HG02588 (cell line): ENCODE data around the gene RANBP6.
"Not testable (repeated sequence)": the region's sequence is repeated elsewhere in the genome, so short reads cannot be mapped to it uniquely, and the experiment has no call there.

ENCODE experiments used
- ATAC-seq: cut with Tn5 transposase; IDR thresholded peaks from one replicate; pipeline ENCODE4 v1.9.1; 2021; ENCODE audit warnings: mild to moderate bottlenecking, moderate library complexity; ENCODE audit not compliant: unreplicated experiment

RANBP6 gene

GRCh38 chr9:6015278-6016157 is at the start of gene RANBP6:
Gene RANBP6, minus strand, starts transcription at chr9:6015624. Its CDS starts 17 bp downstream, at chr9:6015607.
- ATAC-seq, result peak; percentile 99

DNA sequence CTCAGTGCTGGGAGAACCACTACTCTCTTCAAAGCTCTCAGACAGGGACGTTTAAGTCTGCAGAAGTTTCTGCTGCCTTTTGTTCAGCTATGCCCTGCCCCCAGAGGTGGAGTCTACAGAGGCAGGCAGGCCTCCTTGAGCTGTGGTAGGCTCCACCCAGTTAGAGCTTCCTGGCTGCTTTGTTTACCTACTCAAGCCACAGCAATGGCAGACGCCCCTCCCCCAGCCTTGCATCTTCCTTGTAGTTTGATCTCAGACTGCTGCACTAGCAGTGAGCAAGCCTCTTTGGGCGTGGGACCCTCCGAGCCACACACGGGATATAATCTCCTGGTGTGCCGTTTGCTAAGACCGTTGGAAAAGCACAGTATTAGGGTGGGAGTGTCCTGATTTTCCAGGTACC is 47.7 kb upstream of the RANBP6 start:
- not testable (repeated sequence) for ATAC-seq

- no peak for ATAC-seq
These were observed 40.2 kb upstream of the RANBP6 start for GRCh38 chr9:6055666-6056065.

- ATAC-seq, result no peak
These were observed 39.8 kb upstream of the RANBP6 start for GRCh38 chr9:6055216-6055615.

- ATAC-seq, result no peak
These were observed 39.1 kb upstream of the RANBP6 start for GRCh38 chr9:6054280-6055099.

GRCh38 chr9:6052293-6052919 is 37.0 kb upstream of the RANBP6 start:
- ATAC-seq, result no peak

- peak; percentile 62 for ATAC-seq
These were observed 36.1 kb upstream of the RANBP6 start for GRCh38 chr9:6051511-6051950.

GRCh38 chr9:6049798-6050197 is 34.4 kb upstream of the RANBP6 start:
- ATAC-seq, result no peak

DNA sequence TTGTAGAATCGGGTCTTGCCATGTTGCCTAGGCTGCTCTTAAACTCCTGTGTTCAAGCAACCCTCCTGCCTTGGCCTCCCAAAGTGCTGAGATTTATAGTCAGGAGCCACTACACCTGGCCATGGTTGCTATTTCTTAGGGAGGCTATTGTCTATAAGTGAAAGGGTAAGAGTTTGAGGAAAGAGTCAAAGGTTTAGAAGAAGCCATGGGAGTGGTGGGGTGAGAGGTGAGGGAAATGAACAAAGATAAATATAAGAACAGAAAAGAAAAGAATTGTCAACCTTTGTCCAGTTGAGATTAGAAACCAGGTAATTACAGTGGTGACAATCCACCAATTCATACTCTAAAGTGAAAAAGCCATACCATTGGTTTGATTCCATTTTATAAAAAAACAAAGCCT is 32.6 kb upstream of the RANBP6 start:
- no peak for ATAC-seq

DNA sequence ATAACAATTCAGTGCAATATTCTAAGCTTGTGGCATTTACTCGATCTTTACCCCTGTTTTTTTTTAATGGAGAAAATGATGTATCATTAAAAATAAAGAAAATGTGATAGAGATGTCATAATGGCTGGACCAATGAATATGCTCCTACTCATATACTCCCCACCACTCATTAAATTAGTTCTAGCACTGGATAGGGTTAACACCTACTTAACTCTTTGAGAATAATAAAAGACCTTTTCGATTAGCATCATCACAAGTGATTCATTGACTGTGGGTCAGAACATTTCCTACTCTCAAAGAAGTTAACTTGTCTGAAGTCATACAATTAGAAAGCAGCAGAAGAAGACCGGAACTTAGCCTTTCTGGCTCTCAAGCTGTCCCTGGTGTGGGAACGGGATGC is 31.6 kb upstream of the RANBP6 start:
- no peak for ATAC-seq

GRCh38 chr9:6045364-6045763 is 29.9 kb upstream of the RANBP6 start:
- no peak for ATAC-seq

DNA sequence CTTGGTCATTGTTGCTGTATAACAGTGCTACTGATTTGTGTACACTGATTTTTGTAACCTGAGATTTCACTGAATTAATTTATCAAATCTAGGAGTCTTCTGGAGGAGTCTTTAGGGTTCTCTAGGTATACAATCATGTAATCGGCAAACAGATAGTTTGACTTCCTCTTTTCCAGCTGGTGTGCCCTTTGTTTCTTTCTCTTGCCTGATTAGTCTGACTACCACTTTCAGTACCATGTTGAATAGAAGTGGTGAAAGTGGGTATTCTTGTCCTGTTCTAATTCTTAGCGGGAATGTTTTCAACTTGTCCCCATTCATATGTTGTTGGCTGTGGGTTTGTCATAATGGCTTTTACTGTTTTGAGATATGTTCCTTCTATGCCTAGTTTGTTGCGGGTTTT is 24.7 kb upstream of the RANBP6 start:
- no peak for ATAC-seq

DNA sequence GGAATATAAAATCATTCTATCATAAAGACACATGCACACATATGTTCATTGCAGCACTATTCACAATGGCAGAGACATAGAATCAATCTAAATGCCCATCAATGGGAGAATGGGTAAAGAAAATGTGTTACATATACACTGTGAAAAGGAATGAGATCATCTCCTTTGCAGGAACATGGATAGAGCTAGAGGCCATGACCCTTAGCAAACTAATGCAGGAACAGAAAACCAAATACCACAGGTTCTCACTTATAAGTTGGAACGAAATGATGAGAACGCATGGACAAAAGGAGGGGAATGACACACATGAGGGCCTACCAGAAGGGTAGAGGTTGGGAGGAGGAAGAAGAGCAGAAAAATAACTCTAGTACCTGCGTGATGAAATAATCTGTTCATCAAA is 21.0 kb upstream of the RANBP6 start:
- no peak for ATAC-seq

DNA sequence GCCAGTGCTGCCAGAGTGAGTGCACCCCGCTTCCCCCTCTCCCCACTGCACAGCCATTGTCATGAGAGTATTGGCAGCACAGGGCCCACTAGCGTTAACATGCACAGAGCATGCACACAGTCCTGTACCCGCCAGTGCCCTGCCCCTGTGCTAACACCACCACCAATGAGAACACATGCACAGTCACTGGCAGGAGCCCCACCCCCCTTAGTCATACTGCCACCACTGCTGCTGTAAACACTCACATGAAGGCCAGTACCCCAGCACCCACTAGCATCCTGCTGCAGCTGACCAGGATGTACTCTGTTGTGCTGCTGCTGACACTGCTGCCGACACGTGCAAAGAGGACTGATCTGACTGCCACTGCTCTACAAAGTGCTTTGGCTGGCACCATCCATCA is 19.5 kb upstream of the RANBP6 start:
- ATAC-seq, result no peak

DNA sequence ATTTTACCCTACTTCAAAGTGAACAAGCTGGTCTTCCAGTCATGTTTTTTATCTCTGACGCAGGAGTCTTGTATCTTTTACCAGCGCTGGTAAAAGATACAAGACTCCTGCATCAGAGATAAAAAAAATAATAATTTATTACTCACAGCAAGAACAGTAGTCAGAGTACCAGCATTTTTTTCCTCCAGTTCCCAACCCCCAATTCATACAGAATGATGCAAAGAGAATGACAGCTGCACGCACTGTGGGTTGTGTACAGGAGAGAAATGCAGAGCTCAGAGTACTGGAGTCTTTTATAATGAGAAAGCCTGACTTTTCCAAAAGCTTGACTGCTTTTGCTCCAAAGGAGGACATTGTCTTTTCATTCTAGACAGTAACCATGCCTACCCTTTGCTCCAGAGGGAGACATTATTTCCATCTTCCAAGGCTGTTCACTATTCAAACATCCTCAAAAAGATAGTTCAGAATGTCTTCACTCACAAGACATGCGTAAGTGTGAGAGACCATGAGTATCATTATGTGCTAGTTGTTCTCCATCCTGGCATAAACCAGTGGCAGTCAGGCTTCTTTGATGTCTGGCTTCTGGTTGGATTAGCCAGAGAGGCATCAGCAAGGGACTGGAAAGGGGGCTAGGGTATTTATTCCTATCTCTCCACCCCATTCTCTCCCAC is 14.3 kb upstream of the RANBP6 start:
- no peak for ATAC-seq

DNA sequence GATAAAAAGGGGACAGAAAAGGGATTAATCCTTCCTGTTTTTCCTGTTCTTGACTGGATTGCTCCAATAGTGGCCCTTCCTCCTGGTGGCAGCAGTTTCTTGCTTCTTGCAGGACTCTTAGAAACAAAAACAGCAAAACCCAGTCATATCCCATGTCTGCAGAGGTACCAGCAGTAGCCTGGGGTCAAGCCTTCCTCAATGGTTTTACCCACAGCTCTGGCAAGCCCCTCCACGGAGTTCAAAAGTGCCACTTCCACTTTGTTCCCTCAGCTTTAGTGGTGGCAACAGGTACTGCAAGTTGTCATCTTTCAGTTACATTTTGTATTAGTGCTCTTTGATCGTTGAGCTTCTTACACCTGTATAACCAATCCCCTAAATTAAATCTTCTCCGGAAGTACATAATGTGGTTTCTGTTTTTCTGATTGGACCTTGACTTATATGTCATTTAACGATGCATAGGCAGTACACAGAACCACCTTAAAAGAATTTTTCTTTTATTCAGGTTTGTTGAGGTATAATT is 8.7 kb upstream of the RANBP6 start:
- peak; percentile 71 for ATAC-seq

GRCh38 chr9:6016975-6017374 is 1.6 kb upstream of the RANBP6 start:
- ATAC-seq, result not testable (repeated sequence)

DNA sequence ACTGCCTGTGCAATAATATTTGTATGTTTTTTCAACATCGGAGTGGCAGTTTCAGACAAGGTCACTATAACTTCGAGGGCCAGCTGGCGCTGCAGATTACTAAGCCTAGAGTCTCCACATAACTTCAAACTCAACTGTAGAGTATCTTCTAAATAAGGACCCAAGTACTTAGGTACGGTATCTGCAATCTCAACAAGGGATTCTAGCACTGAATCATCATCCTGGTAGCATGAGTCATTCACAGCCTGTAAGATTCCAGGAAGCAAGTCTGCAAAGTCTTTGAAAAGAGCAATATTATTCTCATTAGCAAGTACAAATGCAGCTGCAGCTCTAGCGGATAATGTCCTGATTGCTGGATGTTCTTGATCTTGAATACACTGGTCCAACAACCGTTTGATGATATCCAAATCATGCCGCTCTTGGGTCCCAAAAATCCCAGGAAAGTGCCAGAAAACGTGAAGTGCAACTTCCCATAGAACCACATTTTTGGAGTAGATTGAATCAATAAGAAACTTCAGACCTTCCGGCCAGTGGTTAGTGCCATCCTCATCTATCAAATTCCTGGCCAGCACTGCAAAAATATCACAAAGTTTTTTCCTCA is 654 bp downstream of the RANBP6 start:
- no peak for ATAC-seq

- ATAC-seq, result peak; percentile 66
These were observed 7.0 kb downstream of the RANBP6 start for GRCh38 chr9:6008169-6008979.
